ENCODE results near the gene GATAD2B. TPM values are rescaled to one million over a fixed set of nuclear protein-coding genes. Genes with fewer than 3 reads are reported as not detected.

GATAD2B gene
- total and polyA plus RNA-seq, 5 experiments from 2014 or later: 4.4 to 120 (median 5.3) TPM

DNA sequence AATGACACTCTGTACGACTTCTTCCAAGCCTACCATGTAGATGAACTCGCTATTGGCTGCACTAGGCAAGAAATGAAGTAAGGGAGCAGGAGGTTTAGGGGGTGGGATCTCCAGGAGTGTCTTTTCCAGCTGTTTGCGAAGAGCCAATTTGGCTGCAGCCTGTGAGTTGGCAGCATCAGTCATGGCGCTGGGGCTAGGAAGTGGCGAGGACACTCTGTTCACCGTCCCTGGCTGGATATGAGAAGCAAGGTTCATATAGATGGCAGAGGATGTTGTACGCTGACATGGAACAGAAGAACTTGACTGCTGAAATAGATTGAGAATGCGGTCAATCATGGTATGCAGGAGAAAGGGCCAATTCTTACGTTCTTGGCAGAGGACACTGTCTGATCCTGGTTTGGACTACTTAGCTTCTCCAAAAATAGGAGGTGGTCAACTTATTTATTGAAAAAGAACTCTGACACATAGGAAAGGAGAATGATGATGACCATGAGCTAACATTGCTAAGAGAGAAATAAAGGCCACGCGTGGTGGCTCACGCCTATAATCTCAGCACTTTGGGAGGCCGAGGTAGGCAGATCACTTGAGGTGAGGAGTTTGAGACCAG, 106.4 kb downstream of the GATAD2B start:
- no peaks in the 10 kb centered on the region for H3K9me3 Mint-ChIP-seq
- H3K4me3 Mint-ChIP-seq: no peak overlapping the region
- no peak for DNase-seq
- H3K4me1 Mint-ChIP-seq: peaks cover 0 to 4% (median 2%) of the 10 kb centered on the region in 4 donors
- no peaks in the 10 kb centered on the region for H3K27me3 Mint-ChIP-seq
- no peak for ATAC-seq
- peak overlapping the region in 4 of 10 donors; percentile 2 to 63 (median 25) for H3K27ac Mint-ChIP-seq
- H3K36me3 Mint-ChIP-seq: peaks cover 8 to 82% (median 21%) of the 10 kb centered on the region in 3 donors
- POLR2A ChIA-PET: interaction anchor here (0.6 to 1.3 kb wide), 4 partner anchors 44 to 174 kb away, joined by 3 to 7 read pairs (median 4); partner anchors contain the start of genes DENND4B, JTB and RPS27

DNA sequence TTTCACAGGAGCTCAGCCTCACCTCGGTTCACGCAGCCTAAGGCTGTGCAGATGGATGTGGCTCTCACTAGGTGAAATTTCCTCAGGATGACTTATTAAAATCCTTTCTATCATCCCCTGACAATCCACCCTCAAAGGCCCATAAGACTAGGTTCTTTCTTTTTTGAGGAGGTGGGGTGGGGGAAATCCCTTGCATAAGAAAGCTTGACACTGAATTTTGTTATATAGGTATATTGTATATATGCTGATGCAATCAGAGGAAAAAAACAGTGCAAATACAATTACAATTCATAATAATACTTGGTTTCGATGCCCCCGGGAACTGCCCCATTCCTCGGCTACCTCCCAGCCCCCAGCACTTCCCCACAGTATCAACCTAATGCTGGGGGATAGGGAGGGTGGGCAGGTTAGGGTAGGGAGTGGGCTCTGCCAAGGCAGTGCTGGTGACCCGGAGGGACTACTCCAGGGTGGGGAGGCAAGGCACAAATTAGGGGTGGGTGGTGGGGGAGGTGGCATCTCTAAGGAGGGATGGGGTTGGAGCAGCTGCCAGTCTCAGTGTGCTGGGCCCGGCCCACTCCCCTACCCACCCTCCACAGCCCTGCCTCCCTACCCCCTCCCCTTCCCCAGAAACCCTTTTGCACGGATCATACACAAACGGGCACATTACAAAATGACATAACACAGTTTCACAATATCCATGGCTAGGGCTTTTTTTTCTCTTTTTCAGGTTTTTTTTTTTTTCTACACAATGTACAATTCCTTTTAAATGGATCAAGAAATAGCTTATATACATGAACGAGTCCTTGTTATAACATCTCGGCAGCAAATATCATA, 116.7 kb downstream of the GATAD2B start:
- H3K4me3 Mint-ChIP-seq: peak overlapping the region in 7 of 10 donors; percentile 40 to 68 (median 58)
- POLR2A ChIA-PET: interaction anchor here (0.6 to 0.7 kb wide), 2 partner anchors 33 to 75 kb away, joined by 3 to 5 read pairs; no protein-coding TSS in a partner anchor
- peaks cover 6 to 49% (median 7%) of the 10 kb centered on the region in 3 donors for H3K36me3 Mint-ChIP-seq
- no peaks in the 10 kb centered on the region for H3K9me3 Mint-ChIP-seq
- DNase-seq: no peak
- ATAC-seq: peak in 1 of 2 donors; percentile 1
- H3K27ac Mint-ChIP-seq: peak overlapping the region; percentile 89 to 95 (median 91)
- H3K4me1 Mint-ChIP-seq: peaks cover 28 to 56% (median 44%) of the 10 kb centered on the region in 4 donors
- H3K27me3 Mint-ChIP-seq: no peaks in the 10 kb centered on the region

DNA sequence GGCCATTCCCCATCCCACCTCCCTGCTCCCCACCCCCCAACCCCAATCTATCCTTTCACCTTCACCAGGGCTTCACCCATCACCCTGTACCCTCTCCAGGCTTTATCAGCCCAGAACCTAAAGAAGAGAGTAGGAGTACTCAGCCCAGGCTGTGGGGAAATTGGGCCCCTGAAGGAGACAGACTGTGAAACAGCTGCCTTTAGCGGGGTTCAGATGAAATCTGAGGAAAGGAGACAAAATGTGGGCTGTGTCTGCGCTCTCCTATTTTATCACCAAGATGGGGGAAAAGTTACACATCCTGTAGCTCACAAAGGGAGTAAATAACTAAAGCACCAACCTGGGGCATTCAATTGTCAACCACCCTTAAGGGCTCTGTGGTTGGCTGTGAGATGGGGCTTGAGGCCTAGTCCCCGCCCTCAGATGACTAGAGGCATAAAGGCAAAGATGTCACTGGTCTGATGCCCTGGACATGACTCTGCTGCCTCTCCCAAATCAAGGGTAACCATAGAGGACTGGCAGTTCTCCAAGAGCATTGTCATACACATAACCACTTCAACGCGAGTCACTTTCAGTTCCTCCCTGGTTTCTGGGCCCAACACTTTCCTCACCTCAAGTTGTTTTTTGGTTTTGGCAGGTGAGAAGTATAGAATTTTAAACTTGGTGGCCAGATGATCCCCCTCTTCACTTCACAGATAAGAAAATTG, 117.6 kb downstream of the GATAD2B start:
- H3K4me1 Mint-ChIP-seq: peaks cover 30 to 56% (median 46%) of the 10 kb centered on the region in 4 donors
- H3K4me3 Mint-ChIP-seq: peak overlapping the region; percentile 35 to 68 (median 58)
- no peaks in the 10 kb centered on the region for H3K9me3 Mint-ChIP-seq
- DNase-seq (peak in 9 of 10 donors; percentile 65 to 90 (median 84)), ATAC-seq (peak; percentile 97 to 98)
- H3K27ac Mint-ChIP-seq: peak overlapping the region; percentile 89 to 95 (median 91)
- no peaks in the 10 kb centered on the region for H3K27me3 Mint-ChIP-seq
- H3K36me3 Mint-ChIP-seq: peaks cover 5 to 40% (median 6%) of the 10 kb centered on the region in 3 donors
- POLR2A ChIA-PET: interaction anchor here (0.9 to 1.3 kb wide), 4 partner anchors 117 to 185 kb away, joined by 3 to 5 read pairs (median 4); partner anchors contain the start of genes GATAD2B, JTB and RPS27

DNA sequence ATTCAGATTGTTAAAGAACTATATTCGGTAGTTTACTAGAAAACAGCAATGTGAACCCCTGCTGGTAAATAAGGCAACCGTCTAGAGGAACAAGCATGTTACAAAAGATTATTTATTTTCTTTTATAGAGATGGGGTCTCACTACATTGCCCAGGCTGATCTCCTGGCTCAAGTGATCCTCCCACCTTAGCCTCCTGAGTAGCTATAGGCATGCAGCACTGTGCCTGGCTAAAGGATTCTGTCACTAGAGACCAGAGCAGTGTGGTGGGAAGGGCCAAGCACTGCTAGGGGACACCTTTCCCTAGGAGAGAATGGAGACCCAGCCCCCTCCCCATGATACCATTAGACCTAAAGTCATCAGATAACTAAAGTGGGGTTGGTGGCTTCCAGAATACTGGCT, 118.7 kb downstream of the GATAD2B start:
- no peak overlapping the region for H3K4me3 Mint-ChIP-seq
- POLR2A ChIA-PET: interaction anchor here (1.1 to 1.3 kb wide), 2 partner anchors 118 to 186 kb away, joined by 4 to 5 read pairs; partner anchors contain the start of genes GATAD2B and RPS27

DNA sequence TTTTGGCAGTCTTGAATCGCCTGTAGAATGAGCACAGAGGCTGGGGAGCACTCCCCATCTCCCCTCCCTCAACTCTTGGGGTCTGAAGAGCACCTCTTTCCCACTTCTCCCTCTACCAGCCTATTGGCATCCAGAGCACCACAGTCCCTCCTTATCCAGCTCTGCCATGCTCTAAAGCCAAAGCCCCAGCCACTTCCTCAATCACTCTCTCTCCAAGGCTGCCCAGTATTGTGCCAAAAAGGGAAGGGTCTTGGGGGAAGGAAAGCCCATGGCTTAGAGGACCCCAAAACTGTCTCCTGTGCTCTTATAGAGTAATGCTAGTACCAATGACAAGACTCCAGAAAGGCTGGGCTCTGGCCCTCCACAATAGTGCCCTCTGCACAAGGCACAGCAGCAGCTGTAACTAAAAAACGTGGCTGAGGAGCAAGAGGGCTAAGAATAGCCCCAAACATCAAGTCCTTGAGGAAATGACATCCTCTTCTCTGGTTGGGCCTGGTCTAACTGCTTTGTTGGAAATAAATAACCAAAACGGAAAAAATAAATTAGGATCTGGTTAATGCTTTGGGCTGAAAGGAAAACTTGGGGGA, 119.2 kb downstream of the GATAD2B start:
- H3K4me1 Mint-ChIP-seq: peaks cover 30 to 56% (median 45%) of the 10 kb centered on the region in 4 donors
- H3K4me3 Mint-ChIP-seq: no peak overlapping the region
- peak overlapping the region; percentile 22 to 91 (median 85) for H3K27ac Mint-ChIP-seq
- H3K9me3 Mint-ChIP-seq: no peaks in the 10 kb centered on the region
- no peak for ATAC-seq
- DNase-seq: no peak
- no peaks in the 10 kb centered on the region for H3K27me3 Mint-ChIP-seq
- POLR2A ChIA-PET: interaction anchor here (1.3 to 1.5 kb wide), 3 partner anchors 120 to 186 kb away, joined by 4 to 11 read pairs (median 5); partner anchors contain the start of genes CREB3L4 and RPS27
- H3K36me3 Mint-ChIP-seq: peaks cover 0 to 24% (median 0%) of the 10 kb centered on the region in 3 donors

More for the DNA sequence above, 118.7 kb downstream of the GATAD2B start:
- Mint-ChIP-seq H3K4me1 (peaks cover 30 to 56% (median 46%) of the 10 kb centered on the region in 4 donors), H3K36me3 (peaks cover 0 to 29% (median 0%) of the 10 kb centered on the region in 3 donors), H3K27me3 (no peaks in the 10 kb centered on the region), H3K27ac (peak overlapping the region; percentile 47 to 91 (median 88)), H3K9me3 (no peaks in the 10 kb centered on the region)
- ATAC-seq (no peak), DNase-seq (no peak)

DNA sequence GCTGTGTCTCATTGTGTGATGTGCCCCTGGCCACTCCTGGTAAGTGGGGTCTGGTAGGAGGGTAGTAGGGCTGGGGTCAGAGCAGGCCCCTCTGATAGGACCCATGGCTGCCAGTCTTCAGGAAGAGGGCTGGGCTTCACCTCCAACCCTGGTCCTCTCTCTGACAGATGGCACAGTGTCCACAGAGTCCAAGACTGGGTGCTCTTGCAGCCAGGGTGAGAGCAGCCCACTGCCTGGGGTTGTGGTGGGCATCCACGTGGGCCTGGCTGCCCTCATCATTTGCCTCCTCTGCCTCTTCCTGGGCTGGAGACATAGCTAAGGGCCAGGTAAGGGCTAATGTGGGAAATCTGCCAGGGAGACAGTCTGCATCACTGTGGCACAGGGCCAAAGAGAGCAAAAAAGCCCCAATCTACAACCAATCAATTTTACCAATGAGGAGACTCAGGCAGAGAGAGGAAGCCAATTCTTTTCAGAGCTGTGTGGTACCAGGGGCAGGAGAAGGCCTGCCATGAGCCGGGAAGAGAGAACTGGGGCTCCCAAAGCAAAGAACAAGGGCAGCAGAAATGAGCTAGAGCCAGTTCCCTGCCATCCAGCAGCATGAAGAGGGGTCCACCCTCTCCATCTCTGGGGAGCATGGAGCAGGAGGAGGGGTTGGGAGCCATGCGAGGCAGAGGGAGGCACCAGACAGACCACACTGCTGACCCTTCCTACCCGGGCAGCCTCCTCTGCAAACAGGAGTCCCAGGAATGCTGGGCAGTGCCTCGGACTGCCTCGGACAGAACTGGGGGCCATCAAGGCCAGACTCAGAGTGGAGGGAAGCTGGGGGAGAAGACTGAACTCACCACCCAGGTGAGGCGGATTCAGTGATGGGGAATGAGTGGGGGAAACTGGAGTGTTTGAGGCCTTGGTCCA, 120.7 kb downstream of the GATAD2B start:
- Mint-ChIP-seq H3K27ac (peak overlapping the region; percentile 8 to 91 (median 76)), H3K4me3 (peak overlapping the region in 1 of 10 donors; percentile 24), H3K36me3 (peaks cover 0 to 14% (median 0%) of the 10 kb centered on the region in 3 donors), H3K27me3 (no peaks in the 10 kb centered on the region), H3K4me1 (peaks cover 30 to 51% (median 49%) of the 10 kb centered on the region in 4 donors), H3K9me3 (no peaks in the 10 kb centered on the region)
- ATAC-seq: no peak
- no peak for DNase-seq
- POLR2A ChIA-PET: interaction anchor here (0.6 to 1.6 kb wide), 6 partner anchors 121 to 189 kb away, joined by 3 to 11 read pairs (median 4); partner anchors contain the start of genes CREB3L4, RAB13 and RPS27

DNA sequence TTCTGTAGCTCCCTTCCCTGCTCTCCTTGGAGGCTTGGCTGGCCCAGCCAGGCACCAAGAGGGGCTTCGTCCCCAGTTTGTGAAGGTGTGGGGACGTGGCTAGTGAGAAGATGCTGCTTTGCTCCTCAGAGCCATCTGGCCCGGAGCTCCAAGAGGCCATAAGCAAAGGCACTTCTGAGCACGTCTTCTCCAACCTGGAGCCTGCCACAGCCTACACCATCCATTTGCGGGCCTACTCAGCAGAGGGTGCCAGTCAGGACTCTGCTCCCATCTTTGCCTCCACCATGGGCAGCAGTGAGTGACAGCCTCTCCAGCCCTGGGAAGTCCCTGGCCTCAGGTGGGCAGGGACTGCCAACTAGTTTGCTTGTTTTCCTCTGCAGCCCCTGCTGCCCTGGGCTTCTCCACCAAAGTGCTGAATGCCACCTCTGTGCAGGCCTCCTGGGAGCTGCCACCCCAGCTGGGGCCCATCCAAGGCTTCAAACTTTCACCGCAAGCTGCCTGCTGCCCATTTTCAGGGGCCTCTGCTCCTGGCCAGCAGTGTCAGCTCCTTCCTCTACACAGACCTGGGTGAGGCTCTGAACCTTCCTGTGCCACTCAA, 121.6 kb downstream of the GATAD2B start:
- Mint-ChIP-seq H3K4me1 (peaks cover 30 to 50% (median 50%) of the 10 kb centered on the region in 4 donors), H3K9me3 (no peaks in the 10 kb centered on the region), H3K36me3 (peaks cover 0 to 8% (median 0%) of the 10 kb centered on the region in 3 donors), H3K27ac (peak overlapping the region in 7 of 10 donors; percentile 25 to 84 (median 48)), H3K27me3 (no peaks in the 10 kb centered on the region), H3K4me3 (no peak overlapping the region)
- POLR2A ChIA-PET: interaction anchor here (0.5 to 1.6 kb wide), 4 partner anchors 171 to 201 kb away, joined by 3 to 6 read pairs (median 3); partner anchors contain the start of genes RAB13 and RPS27
- DNase-seq (no peak), ATAC-seq (no peak)

DNA sequence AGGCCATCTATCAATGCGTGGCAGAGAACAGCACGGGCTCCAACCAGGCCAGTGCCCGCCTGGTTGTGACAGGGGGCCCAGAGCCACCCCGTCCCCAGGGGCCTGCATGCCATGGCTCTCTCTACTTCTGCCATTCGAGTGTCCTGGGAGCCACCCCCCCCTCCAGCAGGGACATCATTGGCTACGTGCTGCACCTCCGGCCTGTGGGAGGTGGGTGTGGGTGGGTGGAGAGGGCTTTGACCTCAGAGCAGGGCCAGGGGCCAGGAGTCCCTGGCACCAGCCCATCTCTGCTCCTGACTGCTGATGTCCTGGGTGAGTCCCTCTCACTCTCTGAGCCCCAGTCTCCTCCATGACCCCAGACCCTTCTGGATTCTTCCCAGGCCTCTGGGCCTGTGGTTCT, 122.3 kb downstream of the GATAD2B start:
- Mint-ChIP-seq H3K27ac (peak overlapping the region in 5 of 10 donors; percentile 25 to 72 (median 56)), H3K27me3 (no peaks in the 10 kb centered on the region), H3K36me3 (peaks cover 0 to 8% (median 0%) of the 10 kb centered on the region in 3 donors), H3K4me3 (no peak overlapping the region), H3K4me1 (peaks cover 26 to 47% (median 44%) of the 10 kb centered on the region in 4 donors), H3K9me3 (no peaks in the 10 kb centered on the region)
- no peak for ATAC-seq
- POLR2A ChIA-PET: interaction anchor here (0.6 to 1.6 kb wide), 3 partner anchors 16 to 190 kb away, joined by 3 to 6 read pairs (median 5); partner anchors contain the start of genes RAB13 and RPS27
- DNase-seq: no peak

DNA sequence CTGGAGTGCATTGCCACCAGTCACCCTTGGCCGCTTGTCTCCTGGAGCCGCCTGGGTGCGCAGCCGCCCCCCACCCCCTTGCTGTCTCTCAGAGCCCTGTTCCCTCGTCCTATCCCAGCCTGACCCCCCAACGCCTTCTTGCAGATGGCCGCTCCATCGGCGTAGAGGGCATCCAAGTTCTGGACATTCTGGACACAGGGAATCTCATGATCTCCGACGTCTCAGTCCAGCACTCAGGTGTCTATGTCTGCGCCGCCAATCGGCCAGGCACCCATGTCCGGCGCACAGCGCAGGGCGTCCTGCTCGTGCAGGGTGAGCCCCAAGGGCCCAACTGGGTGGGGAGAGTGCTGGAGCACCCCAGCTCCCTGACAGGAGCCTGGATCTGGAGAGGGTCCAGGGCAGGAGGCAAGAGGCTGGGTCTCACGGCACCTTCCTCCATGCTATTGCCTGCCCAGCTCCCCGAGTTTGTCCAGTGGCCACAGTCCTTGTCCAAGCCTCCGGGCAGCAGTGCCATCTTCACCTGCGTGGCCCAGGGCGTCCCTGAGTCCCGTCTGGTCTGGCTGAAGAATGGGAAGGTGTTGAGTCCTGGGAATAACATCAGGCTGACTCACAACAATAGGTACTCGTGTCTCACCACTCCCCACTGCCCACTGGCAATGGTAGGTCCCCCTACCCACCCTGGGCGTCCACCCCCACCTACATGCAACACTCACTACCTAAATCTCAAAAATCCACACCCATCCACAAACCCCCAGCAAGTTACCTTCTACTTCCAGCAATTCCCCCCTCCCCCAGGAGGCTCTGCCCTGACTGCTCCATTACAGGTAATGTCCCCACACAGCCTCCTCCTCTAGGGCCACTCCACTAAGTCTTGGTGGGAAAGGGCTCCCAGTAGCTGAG, 123.0 kb downstream of the GATAD2B start:
- DNase-seq: no peak
- no peak for ATAC-seq
- Mint-ChIP-seq H3K27me3 (no peaks in the 10 kb centered on the region), H3K4me3 (no peak overlapping the region), H3K4me1 (peaks cover 21 to 43% (median 41%) of the 10 kb centered on the region in 4 donors), H3K36me3 (peaks cover 0 to 8% (median 0%) of the 10 kb centered on the region in 3 donors), H3K27ac (peak overlapping the region in 2 of 10 donors; percentile 20 to 72), H3K9me3 (no peaks in the 10 kb centered on the region)
- POLR2A ChIA-PET: interaction anchor here (0.6 to 3.5 kb wide), 4 partner anchors 15 to 190 kb away, joined by 3 to 18 read pairs (median 6); partner anchors contain the start of genes DENND4B, RAB13 and RPS27
